Osteoblast (primary cell): Measurements from ENCODE around the gene TULP4. TPM values are rescaled to one million over a fixed set of nuclear protein-coding genes. Genes with fewer than 3 reads are reported as not detected.
"Not testable (repeated sequence)": the region's sequence is repeated elsewhere in the genome, so short reads cannot be mapped to it uniquely, and the experiment has no call there.

ENCODE experiments used
- DNase-seq: peaks from one replicate; pipeline ENCODE4 v3.0.0; 2011; ENCODE audit warnings: low spot score, mixed read lengths; ENCODE audit not compliant: insufficient read length; ENCODE audit errors: missing footprints
- H2AFZ ChIP-seq: 2 replicates; pipeline ENCODE4 v1.6.0; 2011; ENCODE audit warnings: mild to moderate bottlenecking, low read length
- H3K27ac ChIP-seq: 2 replicates; pipeline ENCODE4 v1.5.1; 2011; ENCODE audit warnings: mild to moderate bottlenecking, low read depth, low read length, moderate library complexity
- H3K27me3 ChIP-seq: 2 replicates; pipeline ENCODE4 v1.6.0; 2012; ENCODE audit warnings: mild to moderate bottlenecking, control low read depth, inconsistent platforms, low read length, moderate library complexity; ENCODE audit not compliant: insufficient read depth
- H3K36me3 ChIP-seq: 2 replicates; pipeline ENCODE4 v1.5.1; 2011; ENCODE audit warnings: mild to moderate bottlenecking, low read length, control low read depth, moderate library complexity; ENCODE audit not compliant: insufficient read depth
- H3K4me1 ChIP-seq: 2 replicates; pipeline ENCODE4 v1.5.1; 2011; ENCODE audit warnings: mild to moderate bottlenecking, low read length, control low read depth, moderate library complexity; ENCODE audit not compliant: insufficient read depth
- H3K4me2 ChIP-seq: 2 replicates; pipeline ENCODE4 v1.6.0; 2011; ENCODE audit warnings: mild to moderate bottlenecking, low read length; ENCODE audit not compliant: insufficient read depth
- H3K4me3 ChIP-seq: fragments of 200-600 bp; sonication (generic); 3 replicates; pipeline ENCODE4 v1.5.1; 2012; ENCODE audit warnings: mild to moderate bottlenecking, low read length, inconsistent platforms; ENCODE audit not compliant: insufficient read depth
- H3K79me2 ChIP-seq: 2 replicates; pipeline ENCODE4 v1.6.0; 2012; ENCODE audit warnings: mild to moderate bottlenecking, low read length, control low read depth, inconsistent platforms; ENCODE audit not compliant: insufficient read depth
- H3K9me3 ChIP-seq: 2 replicates; pipeline ENCODE4 v1.5.1; 2011; ENCODE audit warnings: low read depth, low read length, control low read depth
- H4K20me1 ChIP-seq: 2 replicates; pipeline ENCODE4 v1.6.0; 2012; ENCODE audit warnings: mild to moderate bottlenecking, low read length, control low read depth; ENCODE audit not compliant: insufficient read depth
- total RNA-seq: library from RNA; depleted of rRNA; stranded (reverse); fragments of >200 nt; gene quantifications from 2 replicates; pipeline ENCODE4 v1.2.3, GENCODE V29; 2012
- TF ChIP-seq, protein P1 (sequence below): IDR thresholded peaks from 2 replicates; pipeline ENCODE4 v1.5.1; 2011; ENCODE audit warnings: mild to moderate bottlenecking, low read depth, low read length, moderate library complexity; ENCODE audit errors: extremely low read depth

Gene TULP4
- total RNA-seq, 1 donor: 172 TPM

DNA sequence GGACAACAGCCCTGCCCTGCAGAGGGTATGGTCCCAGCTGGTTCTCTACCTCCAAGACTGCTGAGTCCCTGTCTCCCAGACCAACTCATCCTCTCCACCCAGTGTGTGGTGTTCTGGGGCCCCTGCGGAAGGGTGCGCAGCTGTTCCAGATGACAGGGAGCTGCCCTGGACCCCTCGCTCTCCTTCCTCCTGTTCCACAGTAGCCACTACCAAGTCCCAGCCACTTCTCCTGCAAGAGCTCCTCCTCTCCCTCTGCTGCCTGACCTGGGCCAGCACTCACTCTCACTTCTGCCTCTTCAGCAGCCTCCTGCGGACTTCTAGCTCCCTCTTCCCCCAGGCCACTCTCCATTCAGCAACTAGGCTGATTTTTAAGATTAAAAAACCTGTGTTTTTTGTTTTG lies 207.5 kb downstream of the TULP4 start:
- TF ChIP-seq, protein P1, sequence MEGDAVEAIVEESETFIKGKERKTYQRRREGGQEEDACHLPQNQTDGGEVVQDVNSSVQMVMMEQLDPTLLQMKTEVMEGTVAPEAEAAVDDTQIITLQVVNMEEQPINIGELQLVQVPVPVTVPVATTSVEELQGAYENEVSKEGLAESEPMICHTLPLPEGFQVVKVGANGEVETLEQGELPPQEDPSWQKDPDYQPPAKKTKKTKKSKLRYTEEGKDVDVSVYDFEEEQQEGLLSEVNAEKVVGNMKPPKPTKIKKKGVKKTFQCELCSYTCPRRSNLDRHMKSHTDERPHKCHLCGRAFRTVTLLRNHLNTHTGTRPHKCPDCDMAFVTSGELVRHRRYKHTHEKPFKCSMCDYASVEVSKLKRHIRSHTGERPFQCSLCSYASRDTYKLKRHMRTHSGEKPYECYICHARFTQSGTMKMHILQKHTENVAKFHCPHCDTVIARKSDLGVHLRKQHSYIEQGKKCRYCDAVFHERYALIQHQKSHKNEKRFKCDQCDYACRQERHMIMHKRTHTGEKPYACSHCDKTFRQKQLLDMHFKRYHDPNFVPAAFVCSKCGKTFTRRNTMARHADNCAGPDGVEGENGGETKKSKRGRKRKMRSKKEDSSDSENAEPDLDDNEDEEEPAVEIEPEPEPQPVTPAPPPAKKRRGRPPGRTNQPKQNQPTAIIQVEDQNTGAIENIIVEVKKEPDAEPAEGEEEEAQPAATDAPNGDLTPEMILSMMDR: no peak
- DNase-seq: no peak
- Histone ChIP-seq H3K79me2 (no peaks in the 10 kb centered on the region), H3K27ac (no peak overlapping the region), H3K27me3 (peaks cover 21% of the 10 kb centered on the region), H2AFZ (no peak overlapping the region), H3K4me1 (peaks cover 12% of the 10 kb centered on the region), H4K20me1 (no peaks in the 10 kb centered on the region), H3K9me3 (no peaks in the 10 kb centered on the region), H3K4me2 (no peak overlapping the region), H3K36me3 (no peaks in the 10 kb centered on the region), H3K4me3 (no peak overlapping the region)

DNA sequence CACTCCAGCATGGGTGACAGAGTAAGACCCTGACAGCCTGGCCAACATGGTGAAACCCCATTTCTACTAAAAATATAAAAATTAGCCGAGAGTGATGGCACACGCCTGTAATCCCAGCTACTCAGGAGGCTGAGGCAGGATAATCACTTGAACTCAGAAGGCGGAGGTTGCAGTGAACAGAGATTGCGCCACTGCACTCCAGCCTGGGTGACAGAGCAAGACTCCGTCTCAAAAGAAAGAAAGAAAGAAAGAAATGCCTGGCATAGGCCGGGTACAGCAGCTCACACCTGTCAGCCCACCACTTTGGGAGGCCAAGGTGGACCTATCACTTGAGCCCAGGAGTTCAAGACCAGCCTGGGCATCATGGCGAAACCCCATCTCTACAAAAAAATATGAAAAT lies 208.7 kb downstream of the TULP4 start:
- not testable (repeated sequence) for H3K4me3 ChIP-seq, H4K20me1 ChIP-seq, H3K79me2 ChIP-seq, H3K27ac ChIP-seq, H3K9me3 ChIP-seq, DNase-seq, H3K36me3 ChIP-seq, H3K4me2 ChIP-seq, H2AFZ ChIP-seq
- Histone ChIP-seq H3K4me1 (peaks cover 12% of the 10 kb centered on the region), H3K27me3 (peaks cover 18% of the 10 kb centered on the region)

DNA sequence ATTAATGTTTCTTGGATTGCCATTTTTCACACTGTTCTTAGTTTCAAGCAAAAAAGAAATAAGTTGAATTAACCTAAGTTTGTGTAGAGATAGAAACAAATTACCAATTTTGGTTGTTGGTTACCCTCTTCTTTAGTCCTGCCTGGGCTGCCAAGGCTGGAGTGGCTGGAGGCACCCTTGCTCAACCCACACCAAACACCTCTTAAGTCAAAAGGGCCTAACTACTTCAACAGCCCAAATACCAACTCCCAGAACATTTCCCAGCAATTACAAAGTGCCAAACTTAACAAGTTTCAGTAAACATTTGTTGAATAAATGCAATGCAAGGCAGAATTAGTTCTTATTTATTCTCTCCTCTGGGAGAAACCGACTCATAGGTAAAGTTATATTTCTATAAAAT lies 209.5 kb downstream of the TULP4 start:
- no peaks in the 10 kb centered on the region for H4K20me1 ChIP-seq
- no peaks in the 10 kb centered on the region for H3K36me3 ChIP-seq
- no peak overlapping the region for H3K27ac ChIP-seq
- H3K27me3 ChIP-seq: peaks cover 12% of the 10 kb centered on the region
- H2AFZ ChIP-seq: no peak overlapping the region
- H3K79me2 ChIP-seq: no peaks in the 10 kb centered on the region
- TF ChIP-seq, protein P1: no peak
- peaks cover 12% of the 10 kb centered on the region for H3K4me1 ChIP-seq
- H3K9me3 ChIP-seq: no peaks in the 10 kb centered on the region
- no peak for DNase-seq
- no peak overlapping the region for H3K4me2 ChIP-seq
- no peak overlapping the region for H3K4me3 ChIP-seq

DNA sequence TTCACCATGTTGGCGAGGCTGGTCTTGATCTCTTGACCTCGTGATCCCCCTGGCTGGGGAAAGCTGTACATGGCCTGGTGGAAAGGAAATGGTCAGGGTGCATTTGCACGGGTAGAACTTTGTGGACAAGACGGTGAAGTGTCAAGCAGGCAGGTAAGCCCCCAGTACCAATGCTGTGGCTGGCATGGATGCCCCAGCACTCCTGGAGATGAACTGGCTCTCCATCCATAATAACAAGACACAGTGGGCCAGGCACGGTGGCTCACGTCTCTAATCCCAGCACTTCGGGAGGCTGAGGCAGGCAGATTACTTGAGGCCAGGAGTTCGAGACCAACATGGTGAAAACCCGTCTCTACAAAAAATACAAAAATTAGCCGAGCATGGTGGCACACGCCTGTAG lies 210.4 kb downstream of the TULP4 start:
- Histone ChIP-seq H3K4me1 (peaks cover 10% of the 10 kb centered on the region), H3K9me3 (no peaks in the 10 kb centered on the region), H4K20me1 (no peaks in the 10 kb centered on the region), H3K4me3 (no peak overlapping the region), H3K27ac (no peak overlapping the region), H3K4me2 (no peak overlapping the region), H3K27me3 (peaks cover 10% of the 10 kb centered on the region), H3K36me3 (no peaks in the 10 kb centered on the region), H3K79me2 (no peaks in the 10 kb centered on the region), H2AFZ (no peak overlapping the region)
- TF ChIP-seq, protein P1: no peak
- DNase-seq: no peak
